H1 (cell line): Measurements from ENCODE around the gene SENP1.

Source experiments
- CTCF ChIP-seq, 3 experiments: IDR thresholded peaks; 1 replicate in 2 of 3; 2 replicates in 1 of 3; pipeline versions ENCODE4 v1.5.1 to v1.6.1; 2011; ENCODE audit warnings: low read length in 3 of 3, mild to moderate bottlenecking in 3 of 3, inconsistent platforms in 2 of 3, low read depth in 1 of 3, moderate library complexity in 1 of 3; ENCODE audit not compliant: insufficient read depth in 1 of 3; ENCODE audit errors: control extremely low read depth in 1 of 3
- EGR1 ChIP-seq: IDR thresholded peaks from 2 replicates; pipeline ENCODE4 v1.6.1; 2011; ENCODE audit warnings: low read depth, low read length, borderline replicate concordance
- POLR2A ChIP-seq, 2 experiments: IDR thresholded peaks; 1 replicate in 1 of 2; 2 replicates in 1 of 2; pipeline ENCODE4 v1.6.1; 2011; ENCODE audit warnings: low read depth in 2 of 2, low read length in 2 of 2, mild to moderate bottlenecking in 2 of 2; ENCODE audit errors: control extremely low read depth in 1 of 2
- POLR2AphosphoS5 ChIP-seq: IDR thresholded peaks from 2 replicates; pipeline ENCODE4 v1.6.1; 2011; ENCODE audit warnings: low read depth, low read length
- RNF2 ChIP-seq: fragments of 200-900, 300-1000 bp; sonication (generic); IDR thresholded peaks from 2 replicates; pipeline ENCODE4 v1.7.1; 2016; ENCODE audit warnings: borderline replicate concordance, low read depth, mild to moderate bottlenecking, antibody characterized with exemption, low read length; ENCODE audit not compliant: poor library complexity, severe bottlenecking; ENCODE audit errors: missing control alignments
- SAP30 ChIP-seq: fragments of 300-600 bp; sonication (generic); IDR thresholded peaks from 2 replicates; pipeline ENCODE4 v1.7.1; 2012; ENCODE audit warnings: low read length, moderate library complexity, mild to moderate bottlenecking, inconsistent platforms; ENCODE audit not compliant: insufficient read depth, insufficient replicate concordance
- TAF1 ChIP-seq: IDR thresholded peaks from 2 replicates; pipeline ENCODE4 v1.6.1; 2011; ENCODE audit warnings: mild to moderate bottlenecking, low read depth, low read length
- TF ChIP-seq, protein P1 (sequence below): IDR thresholded peaks from 2 replicates; pipeline ENCODE4 v1.6.1; 2012; ENCODE audit warnings: inconsistent platforms
- TF ChIP-seq, protein P2 (sequence below): IDR thresholded peaks from 2 replicates; pipeline ENCODE4 v1.6.1; 2011; ENCODE audit warnings: low read depth, mild to moderate bottlenecking, low read length; ENCODE audit not compliant: insufficient read depth
- TF ChIP-seq, protein P3 (sequence below): IDR thresholded peaks from 2 replicates; pipeline ENCODE4 v1.6.1; 2012; ENCODE audit warnings: inconsistent platforms

DNA sequence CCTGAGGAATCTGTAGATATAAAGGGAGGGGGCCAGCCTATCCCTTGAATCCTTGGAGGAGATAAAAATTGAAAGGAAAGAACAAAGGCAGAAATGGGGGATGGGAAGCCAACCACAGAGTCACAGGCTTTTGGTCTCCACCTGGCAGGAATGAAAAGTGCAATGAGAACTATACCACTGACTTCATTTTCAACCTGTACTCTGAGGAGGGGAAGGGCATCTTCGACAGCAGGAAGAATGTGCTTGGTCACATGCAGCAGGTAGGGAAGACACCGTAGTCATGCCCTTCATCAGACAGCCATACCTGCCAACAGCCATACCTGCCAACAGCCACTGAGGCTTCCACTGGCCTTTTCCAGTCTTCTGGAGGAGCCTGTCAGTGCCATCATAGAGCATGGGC, 38.0 kb upstream of the SENP1 start:
- TF ChIP-seq POLR2A (IDR thresholded peaks at IDR 0.05; ENCODE audit: control extremely low read depth in 1 of 2, low read depth in 2 of 2, low read length in 2 of 2) (no peak), TAF1 (no peak), EGR1 (no peak), CTCF (IDR thresholded peaks at IDR 0.05; ENCODE audit: control extremely low read depth in 1 of 3, insufficient read depth in 1 of 3, low read depth in 1 of 3, low read length in 3 of 3) (peak in 1 of 3 experiments; percentile 25; a peak in 2 of 4 replicates), POLR2AphosphoS5 (peak; percentile 21; the same call in 1 of the 2 replicates), SAP30 (no peak), RNF2 (no peak)
- TF ChIP-seq, protein P1, sequence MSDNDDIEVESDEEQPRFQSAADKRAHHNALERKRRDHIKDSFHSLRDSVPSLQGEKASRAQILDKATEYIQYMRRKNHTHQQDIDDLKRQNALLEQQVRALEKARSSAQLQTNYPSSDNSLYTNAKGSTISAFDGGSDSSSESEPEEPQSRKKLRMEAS, result peak; percentile 51
- TF ChIP-seq, protein P2, sequence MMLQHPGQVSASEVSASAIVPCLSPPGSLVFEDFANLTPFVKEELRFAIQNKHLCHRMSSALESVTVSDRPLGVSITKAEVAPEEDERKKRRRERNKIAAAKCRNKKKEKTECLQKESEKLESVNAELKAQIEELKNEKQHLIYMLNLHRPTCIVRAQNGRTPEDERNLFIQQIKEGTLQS, result no peak
- TF ChIP-seq, protein P3, sequence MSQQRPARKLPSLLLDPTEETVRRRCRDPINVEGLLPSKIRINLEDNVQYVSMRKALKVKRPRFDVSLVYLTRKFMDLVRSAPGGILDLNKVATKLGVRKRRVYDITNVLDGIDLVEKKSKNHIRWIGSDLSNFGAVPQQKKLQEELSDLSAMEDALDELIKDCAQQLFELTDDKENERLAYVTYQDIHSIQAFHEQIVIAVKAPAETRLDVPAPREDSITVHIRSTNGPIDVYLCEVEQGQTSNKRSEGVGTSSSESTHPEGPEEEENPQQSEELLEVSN, result no peak
